NCI-H1436 treated with DMSO at 0.1 percent for 48 hours (cell line): ENCODE data around the gene CACNA1G.
A peak's percentile ranks its signal among the peaks of the same experiment; 100 is the strongest.

Source experiments
- DNase-seq: peaks from one replicate; lab custom pipeline; 2025; lab: John Stamatoyannopoulos, UW

CACNA1G gene

DNA sequence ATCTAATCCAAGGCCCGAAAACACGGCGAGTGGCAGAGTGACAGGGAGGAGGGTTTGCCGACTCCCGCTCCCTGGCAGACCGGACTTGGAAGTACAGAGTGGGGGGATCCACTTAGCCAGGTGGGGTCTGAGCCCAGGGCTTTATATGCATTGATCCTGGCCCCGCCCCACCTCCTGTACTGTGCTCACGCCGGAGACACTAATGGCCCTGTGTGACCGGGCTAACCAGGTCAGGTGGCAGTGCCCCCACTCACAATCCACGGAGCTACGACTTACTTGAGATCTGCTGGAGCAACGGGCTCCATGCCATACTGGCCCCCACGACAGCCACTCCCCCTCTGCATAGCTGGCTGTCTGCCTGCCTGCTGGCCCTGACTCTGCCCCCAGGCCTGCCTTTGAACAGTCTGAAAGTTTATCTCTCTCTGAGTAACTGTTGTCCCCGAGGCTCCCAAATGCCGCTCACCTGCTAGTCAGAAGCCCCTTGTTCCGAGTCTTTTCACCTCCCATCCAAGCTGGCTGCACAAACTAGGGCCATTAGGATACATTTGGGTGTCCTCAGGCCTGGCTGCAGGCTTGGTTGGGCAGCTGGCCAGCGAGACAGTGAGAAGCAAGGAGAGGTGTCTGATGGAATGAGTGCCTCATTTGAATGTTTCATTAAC is 28.0 kb downstream of the CACNA1G start:
- DNase-seq, result no peak

DNA sequence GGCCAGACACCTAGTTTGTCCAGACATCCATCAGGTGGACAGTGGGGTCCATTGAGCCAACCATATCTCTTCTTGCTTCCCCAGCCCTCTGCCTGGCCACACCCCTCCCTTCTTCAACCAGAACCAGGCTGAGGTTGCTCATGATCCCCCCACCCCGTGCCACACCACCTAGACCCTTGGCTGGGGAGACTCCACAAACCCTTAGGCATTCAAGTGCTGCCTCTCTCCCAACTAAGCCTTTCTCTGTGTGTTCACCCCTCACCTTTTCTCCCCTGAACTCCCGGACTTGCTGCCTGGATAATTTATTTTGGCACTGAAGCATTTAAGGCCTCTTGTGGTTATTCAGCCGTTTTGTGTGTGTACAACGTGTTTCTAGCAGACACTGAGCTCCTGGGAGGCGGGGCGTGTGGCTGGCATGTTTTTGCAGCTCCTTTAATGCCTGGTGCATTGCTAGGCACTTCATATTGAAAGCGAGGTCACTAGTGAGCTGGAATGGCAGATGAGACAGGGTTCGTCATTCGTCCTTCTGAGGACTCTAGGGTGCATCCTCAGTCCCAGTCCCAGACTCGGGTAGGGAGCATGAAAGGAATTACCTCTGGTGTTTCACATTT is 28.7 kb downstream of the CACNA1G start:
- DNase-seq, result no peak

DNA sequence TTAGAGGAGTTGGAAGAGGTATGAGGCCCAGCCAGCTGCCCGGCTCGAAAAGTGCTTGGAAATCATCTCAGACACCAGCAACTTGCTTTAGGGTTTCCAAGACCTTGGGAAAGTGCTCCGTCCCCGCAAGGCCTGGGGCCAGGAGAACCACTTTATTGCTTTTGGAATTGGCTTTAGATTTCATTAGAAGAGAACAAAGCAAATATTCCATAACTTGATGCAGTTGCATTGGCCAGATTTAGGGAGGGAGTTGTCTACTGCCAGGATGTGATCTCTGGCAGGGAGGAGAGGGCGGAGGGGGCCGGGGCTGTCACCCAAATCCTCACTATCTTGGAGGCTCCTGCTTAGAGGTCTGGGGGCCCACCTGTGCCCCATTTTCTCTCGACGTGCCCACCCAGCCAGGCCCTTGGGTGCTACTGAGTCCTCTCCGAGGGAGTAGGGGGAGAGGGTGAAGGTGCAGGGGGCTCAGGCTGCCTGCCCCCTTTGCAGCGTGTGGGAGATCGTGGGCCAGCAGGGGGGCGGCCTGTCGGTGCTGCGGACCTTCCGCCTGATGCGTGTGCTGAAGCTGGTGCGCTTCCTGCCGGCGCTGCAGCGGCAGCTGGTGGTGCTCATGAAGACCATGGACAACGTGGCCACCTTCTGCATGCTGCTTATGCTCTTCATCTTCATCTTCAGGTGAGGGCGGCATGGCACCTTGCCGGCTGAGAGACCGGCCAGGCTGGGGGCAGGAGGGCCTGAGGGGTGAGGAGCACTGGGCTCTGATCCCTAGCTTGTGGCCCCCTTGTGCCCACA is 30.6 kb downstream of the CACNA1G start:
- no peak for DNase-seq

DNA sequence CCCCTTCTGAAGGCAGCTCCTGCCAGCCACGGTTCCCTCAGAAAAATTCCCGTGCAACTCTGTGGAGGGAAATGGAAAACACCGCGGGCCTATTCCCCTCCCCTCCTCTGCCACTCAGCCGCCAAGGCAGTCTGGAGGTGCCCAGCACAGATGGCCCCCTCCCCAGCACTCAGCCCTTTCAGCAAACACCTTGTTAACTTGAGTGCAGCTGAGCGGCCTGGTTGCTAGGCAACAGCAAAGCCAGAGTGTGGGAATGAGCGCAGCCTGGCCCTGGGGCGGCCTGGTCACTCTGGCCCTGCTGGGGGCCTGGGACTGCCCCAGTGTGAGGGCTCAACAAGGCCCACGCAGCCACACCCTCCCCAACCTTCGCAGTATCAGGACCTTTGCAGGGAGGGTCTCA is 32.8 kb downstream of the CACNA1G start:
- DNase-seq, result peak; percentile 4

DNA sequence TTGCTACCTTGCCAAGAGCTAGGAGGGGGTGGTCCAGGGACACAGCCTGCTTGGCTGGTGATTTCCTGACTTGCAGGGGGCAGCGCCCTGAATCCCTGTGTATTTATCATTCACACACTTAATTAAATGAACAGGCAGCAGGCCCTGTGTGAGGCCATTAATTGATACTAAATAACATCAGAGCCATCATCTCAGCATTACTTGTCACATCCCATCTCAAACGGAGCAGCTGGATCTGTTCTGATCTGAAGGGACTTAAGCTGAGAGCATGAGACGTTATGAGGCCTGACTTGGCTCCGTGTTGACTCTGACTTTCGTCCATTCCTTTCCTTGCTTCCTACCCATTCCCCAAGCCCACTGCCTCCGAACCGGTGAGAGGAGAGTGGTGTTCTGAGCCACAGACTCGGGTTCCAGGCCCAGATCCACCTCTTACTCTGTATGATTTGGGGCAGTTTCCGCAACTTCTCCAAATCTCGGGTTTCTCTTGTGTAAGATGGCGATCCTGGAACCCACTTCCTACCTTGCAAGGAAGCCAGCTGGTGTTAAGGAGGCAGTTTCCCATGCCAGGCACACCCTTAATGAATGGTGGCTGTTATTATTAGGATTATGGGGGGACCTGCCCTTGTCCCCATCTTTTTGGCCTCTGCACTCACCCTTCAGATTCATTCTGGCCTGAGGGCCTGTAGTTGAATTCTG is 33.8 kb downstream of the CACNA1G start:
- no peak for DNase-seq

DNA sequence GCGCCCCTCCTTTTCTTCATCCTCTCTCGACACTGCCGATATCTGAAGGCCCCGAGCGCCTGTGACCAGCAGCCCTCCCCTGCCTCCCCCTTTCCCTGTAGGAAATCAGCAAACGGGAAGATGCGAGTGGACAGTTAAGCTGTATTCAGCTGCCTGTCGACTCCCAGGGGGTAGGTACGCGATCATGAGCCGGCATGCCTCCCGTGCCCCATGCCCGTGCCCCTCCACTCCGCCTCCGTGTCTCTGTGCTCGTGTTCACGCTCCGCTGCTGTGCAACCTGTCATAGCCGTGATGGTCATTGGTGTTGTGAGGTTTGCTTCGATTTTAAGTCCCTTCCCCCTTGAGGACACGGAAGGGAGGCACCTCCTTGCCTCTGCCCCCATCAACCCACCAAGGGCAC is 34.4 kb downstream of the CACNA1G start:
- no peak for DNase-seq

DNA sequence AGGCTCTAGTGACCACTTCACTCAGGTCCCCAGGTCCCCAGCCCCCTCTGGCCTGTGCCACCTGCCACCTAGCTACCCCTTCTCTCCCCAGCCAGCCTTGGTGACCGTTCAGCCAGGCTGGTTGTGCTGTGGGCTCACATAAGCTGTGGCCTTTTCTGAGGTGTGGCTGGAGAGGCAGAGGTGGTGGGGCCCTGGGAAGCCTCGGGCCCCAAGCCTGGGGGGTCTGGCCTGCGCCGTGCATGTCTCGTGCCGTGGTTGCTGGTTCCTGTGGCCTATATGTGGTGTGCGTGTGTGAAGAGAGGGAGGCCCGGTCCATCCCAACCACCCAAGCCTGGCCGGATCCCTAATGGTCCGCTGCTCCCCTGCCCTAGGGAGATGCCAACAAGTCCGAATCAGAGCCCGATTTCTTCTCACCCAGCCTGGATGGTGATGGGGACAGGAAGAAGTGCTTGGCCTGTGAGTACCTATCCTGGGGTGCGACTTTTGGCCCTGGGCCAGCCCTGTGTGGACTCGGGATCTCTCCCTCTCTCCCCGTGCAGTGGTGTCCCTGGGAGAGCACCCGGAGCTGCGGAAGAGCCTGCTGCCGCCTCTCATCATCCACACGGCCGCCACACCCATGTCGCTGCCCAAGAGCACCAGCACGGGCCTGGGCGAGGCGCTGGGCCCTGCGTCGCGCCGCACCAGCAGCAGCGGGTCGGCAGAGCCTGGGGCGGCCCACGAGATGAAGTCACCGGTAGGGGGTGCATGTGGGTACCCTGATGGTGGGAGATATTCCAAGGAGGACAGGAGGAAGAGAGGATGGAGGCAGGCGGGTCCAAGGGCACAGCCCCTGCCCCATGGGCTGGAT is 35.9 kb downstream of the CACNA1G start:
- DNase-seq, result no peak

DNA sequence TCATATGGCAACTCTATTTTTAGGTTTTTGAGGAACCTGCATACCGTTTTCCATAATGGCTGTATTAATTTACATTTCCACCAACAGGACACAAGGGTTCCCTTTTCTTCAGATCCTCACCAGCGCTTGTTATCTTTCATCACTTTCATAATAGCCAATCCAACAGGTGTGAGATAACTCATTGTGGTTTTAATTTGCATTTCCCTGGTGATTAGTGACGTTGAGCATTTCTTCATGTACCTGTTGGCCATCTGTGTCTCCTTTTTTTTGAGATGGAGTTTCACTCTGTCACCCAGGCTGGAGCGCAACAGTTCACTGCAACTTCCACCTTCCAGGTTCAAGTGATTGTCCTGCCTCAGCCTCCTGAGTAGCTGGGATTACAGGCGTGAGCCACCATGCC is 38.0 kb downstream of the CACNA1G start:
- DNase-seq, result no peak

DNA sequence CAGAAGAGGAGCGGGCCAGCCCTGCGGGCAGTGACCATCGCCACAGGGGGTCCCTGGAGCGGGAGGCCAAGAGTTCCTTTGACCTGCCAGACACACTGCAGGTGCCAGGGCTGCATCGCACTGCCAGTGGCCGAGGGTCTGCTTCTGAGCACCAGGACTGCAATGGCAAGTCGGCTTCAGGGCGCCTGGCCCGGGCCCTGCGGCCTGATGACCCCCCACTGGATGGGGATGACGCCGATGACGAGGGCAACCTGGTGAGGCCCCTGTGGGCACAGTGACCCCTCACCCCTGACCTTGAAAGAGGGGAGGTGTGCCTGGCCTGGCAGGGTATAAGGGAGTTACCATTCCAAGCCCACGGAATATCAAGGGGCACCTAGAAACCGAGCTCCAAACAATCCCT is 39.1 kb downstream of the CACNA1G start:
- DNase-seq, result no peak

DNA sequence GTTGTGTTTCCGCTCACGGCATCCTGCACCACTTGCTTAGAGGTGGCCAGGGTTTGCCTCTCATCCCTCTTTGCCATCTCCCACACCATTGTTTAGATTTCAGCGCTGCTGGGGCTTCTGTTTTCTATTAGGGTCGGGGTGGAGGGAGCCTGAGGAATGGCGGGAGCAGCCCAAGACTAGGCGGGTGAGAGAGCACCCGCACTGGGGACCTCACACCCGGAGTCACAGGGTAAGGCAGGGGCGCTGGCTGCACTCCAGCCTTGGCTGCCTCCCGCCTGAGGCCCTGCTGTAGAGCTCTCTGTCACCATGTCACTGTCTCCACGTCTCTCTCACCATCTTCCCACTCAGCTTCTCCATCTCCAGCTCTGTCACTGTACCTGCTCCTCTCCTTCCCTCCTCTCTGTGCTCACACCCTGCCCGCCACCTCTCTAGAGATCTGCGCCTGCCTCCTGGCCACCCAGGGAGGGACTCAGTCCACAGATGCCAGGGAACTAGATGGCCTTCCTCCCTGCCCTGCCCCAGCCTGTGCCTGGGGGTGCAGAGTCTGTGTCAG is 41.4 kb downstream of the CACNA1G start:
- DNase-seq, result no peak

DNA sequence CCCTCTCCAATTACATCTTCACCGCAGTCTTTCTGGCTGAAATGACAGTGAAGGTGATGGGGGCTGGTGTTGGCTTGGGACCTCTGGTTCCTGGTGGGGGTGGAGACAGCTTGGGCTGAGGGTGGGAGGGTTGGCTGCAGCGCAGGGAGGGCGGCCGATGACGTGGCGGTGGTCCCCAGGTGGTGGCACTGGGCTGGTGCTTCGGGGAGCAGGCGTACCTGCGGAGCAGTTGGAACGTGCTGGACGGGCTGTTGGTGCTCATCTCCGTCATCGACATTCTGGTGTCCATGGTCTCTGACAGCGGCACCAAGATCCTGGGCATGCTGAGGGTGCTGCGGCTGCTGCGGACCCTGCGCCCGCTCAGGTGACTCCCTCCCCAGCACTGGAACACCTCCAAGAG is 42.3 kb downstream of the CACNA1G start:
- DNase-seq, result no peak

DNA sequence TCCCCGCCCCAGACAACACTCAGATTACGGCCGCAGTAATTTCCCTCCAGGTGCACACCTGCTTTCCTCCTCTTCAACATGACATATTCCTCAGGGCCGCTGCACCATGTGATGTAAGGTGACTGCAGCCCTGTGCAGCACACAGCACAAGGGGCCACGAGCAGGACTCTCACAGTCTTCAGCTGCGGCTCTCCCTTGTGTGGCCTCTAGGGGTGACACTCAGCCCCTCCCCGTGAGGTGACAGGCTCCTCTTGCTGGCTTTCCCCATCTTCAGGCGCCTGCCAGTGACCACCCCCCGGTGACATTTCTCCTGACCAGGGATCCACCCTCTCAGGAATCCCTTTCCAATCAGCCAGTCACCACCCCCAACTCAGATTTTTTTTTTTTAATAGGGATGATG is 42.8 kb downstream of the CACNA1G start:
- DNase-seq, result no peak

DNA sequence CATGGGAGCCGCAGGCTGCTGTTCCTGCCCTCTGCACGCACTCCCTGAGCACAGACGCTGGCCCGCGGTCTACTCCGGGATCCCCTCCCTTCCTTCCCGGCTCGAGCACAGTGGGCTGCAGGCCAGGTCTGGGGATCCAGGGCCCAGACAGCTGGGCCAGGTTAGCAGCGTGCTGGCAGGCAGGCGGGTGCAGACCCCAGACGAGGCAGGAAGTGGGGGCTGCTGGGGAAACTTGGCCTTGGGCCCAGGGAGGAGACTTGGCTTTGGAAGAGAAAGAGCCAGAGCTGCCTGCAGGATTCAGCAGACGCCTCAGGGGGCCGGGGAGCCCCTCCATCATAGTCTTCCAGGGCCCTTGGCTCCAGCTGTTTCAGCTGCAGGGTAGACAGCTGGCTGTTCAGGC is 44.0 kb downstream of the CACNA1G start:
- DNase-seq, result no peak

DNA sequence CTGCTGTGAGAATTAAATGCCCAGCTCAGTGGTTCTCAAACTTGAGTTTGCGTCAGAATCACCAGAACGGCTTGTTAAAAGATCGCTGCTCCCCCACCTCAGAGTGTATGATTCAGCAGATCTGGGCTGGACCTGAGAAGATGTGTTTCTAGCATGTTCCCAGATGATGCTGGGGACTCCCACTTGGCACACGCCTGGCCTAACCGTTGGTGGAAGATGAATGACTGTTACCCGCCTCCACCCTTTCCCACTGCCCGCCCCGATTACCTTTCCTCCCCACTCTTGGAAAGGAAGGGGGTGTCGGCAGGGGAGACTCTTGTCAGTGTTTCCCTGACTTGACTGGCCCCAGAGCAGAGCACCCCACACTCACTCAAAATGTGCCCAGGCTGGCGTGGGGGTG is 44.9 kb downstream of the CACNA1G start:
- no peak for DNase-seq

DNA sequence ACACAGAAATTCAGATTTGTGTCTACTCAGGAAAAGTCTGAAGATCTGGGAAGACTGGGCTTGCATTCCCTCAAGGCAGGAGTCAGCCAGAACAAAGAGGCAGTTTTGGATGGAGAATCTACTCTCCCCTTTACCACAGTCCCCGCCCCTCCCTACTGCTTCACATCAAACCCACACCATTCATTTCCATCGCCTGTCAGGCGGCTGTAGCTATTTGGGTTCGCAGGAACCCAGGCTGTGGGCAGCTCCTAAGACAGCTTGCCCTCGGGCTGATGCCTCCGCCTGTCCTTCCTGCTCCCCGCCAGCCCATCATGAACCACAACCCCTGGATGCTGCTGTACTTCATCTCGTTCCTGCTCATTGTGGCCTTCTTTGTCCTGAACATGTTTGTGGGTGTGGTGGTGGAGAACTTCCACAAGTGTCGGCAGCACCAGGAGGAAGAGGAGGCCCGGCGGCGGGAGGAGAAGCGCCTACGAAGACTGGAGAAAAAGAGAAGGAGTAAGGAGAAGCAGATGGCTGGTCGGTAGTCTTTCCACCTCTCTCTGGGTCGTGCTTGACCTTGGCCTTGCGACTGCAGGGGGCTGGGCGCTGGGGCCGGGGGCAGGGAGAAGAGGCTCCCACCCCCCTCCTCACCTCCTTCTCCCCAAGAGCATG is 47.1 kb downstream of the CACNA1G start:
- DNase-seq, result no peak

DNA sequence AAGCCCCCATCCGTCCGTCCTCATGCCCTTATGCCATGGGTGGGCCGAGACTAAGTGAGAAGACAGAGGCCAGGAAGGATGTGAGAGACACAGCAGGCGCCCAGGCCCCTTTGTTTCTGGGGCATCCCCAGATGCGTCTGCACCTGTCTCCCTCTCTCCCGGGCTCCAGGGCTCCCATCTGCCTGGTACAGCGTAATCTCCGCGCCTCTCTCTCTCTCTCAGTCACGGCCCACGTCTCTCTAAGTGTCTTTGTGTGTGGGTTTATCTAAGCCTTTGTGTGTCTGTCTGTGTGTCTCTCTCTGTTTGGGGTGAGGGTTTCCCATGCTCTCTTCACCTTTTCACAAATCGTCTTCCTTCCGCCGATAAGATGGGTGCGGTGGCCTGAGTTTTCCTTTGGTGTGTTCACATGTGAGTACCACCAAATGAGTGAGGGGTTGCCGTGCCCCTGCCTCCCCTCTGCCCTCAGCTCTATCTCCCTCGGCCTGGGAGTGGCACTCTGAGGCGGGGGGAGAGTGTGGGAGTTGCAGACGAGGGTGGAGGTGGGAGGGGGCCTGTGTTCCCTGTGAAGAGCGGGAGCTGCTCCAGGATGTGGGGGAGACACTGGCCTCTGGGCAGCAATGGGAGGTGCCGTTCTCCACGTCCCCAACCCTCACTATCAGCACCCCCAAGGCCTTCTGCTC is 48.3 kb downstream of the CACNA1G start:
- no peak for DNase-seq

DNA sequence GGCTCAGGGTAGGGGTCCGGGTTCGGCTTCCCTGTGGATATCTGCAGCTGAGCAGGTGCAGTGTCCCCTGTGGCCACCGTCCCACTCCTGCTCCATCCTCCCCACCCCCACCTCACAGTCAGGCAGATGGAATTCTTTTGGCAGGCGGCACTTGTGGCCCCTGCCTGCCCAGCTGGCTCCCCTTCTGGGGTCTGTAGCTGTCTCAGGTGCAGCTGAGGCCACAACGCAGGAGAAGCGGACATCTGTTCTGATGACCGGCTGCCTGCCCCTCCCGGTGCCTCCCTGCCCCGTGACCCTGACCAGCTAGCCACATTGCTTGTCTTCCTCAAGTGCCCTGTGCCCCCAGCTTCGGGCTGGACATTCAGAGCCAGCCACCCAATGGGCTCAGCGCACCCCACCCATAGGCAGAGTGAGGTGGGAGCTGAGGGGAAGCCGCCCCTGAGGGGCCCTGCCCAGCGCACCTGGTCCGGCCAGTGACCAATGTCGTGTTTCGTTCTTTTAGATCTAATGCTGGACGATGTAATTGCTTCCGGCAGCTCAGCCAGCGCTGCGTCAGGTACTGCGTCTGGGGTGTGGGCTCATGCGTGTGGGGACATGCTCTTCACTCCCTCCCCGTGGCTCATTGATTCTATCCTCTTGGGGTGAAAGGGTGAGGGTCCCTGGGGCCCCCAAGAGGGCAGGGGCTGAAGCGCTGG is 49.0 kb downstream of the CACNA1G start:
- no peak for DNase-seq

DNA sequence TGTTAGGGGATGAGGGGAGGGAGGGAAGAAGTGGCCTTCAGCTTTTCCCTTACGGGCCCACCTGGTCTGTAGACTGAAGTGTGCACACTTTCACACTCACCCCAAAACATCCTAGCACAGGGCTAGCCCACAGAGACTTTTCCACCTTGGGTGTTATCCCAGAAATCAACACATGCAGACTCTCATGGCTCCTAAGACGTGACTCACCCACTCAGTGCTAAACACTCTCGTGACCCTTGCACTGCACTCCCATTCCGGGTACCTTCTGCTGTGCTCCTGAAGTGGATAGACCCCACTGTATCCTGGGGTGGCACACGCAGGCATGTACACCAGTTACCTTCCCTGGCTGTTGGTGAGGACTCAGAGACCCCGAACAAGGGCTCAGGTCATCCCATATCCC is 51.1 kb downstream of the CACNA1G start:
- DNase-seq, result no peak

DNA sequence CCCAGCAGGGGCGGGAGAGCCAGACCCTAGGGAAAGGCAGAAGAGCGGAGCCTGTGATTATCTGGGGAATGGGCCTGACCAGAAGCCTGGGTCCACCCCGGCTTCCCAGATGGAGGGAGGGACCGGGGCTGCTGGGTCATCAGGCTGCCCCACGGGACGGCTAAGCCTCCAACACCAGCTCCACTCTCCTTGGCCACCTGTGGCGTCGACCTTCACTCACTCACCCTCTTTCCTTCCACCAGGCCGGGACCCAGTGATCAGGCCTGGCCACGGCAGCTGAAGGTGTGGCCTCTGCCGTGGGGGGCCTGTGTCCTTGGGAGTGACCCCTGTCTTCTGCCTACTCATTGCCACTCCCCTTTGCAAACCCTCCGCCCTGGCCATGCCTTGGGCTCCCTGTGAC is 51.8 kb downstream of the CACNA1G start:
- DNase-seq, result no peak
